A172 (cell line): Measurements from ENCODE around the gene UQCR10. TPM values are rescaled to one million over a fixed set of nuclear protein-coding genes. Genes with fewer than 3 reads are reported as not detected.
A peak's percentile ranks its signal among the peaks of the same experiment; 100 is the strongest.

Experiments
- DNase-seq: peaks from one replicate; pipeline ENCODE4 v3.0.0-alpha.2; 2015; ENCODE audit warnings: low spot score
- total RNA-seq: library from RNA; depleted of rRNA; stranded (reverse); fragments of >200 nt; shearing (Covaris generic); gene quantifications from 2 replicates; pipeline ENCODE4 v1.2.3, GENCODE V29; 2014; rRNA removed

The UQCR10 gene
- 63.4 and 63.8 TPM in 2 replicates for total RNA-seq

GRCh38 chr22:29767171-29768051 lies at the start of gene UQCR10:
TSS of gene UQCR10 (plus strand) at chr22:29767369. CDS start at chr22:29767399, 30 bp downstream.
- peak; percentile 68 for DNase-seq

DNA sequence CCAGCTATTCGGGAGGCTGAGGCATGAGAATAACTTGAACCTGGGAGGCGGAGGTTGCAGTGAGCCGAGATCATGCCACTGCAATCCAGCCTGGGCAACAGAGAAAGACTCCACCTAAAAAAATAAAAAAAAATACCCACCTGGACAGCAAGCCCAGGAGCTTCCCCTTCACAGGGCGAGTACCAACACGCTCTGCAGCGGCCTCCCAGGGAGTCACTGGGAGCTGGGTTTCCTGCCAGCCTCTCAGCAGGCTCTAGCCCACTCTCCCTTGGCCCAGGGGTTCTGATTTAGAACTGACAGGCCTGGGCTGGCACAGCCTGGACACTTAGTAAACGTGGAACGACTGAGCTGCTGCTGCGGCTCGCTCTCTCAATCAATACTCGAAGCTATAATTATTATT lies 49.4 kb upstream of the UQCR10 start:
- DNase-seq, result no peak

GRCh38 chr22:29718949-29719898 lies 47.9 kb upstream of the UQCR10 start:
- no peak for DNase-seq

GRCh38 chr22:29719899-29720645 lies 47.1 kb upstream of the UQCR10 start, which contains the start of gene CABP7:
TSS of gene CABP7 (plus strand) at chr22:29720003. CDS start at chr22:29720425, 422 bp downstream.
- DNase-seq, result no peak

GRCh38 chr22:29720811-29721323 lies 46.3 kb upstream of the UQCR10 start:
- no peak for DNase-seq

DNA sequence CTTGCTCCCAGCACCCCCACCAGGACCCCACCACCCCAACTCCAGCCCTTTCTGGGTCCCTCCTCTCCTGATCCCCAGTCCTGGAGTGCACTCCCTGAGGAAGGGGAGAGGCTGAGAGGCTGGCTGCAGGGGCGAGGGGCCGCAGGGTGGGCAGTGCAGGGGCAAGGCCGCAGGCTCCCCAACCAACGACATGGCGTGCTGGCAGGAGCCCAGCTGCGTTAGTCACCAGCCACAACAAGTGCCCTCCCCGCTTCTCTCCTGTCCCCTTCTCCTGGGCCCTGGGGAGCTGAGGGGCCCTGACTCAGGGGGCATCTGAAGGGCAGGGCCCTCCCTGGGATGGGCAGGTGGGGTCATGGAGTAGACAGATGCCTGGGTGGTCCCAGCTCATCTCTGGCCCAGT lies 45.0 kb upstream of the UQCR10 start:
- peak; percentile 44 for DNase-seq

- DNase-seq, result no peak
Observed at GRCh38 chr22:29722587-29722986, 44.6 kb upstream of the UQCR10 start.

DNA sequence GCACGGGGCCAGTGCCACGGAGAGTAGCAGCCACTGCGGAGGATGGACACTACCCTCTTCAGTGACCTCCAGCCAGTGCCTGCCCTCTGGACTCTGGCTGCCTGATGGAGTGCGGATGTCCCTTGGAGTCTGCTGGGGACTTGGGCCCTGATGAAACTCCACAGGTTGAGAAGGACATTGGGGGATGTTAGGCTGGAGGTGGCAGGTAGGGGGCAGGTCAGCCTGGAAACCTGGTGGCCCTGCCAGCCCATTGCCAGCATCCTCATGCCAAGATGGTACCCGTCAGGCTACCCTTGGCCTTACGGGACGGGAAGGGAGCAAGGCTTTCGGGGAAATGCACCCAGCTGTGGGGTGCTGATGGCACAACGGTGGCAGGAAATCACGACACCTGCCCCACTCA lies 43.4 kb upstream of the UQCR10 start:
- no peak for DNase-seq

GRCh38 chr22:29724843-29725242 lies 42.3 kb upstream of the UQCR10 start:
- DNase-seq, result no peak

GRCh38 chr22:29726106-29726505 lies 41.1 kb upstream of the UQCR10 start:
- no peak for DNase-seq

- DNase-seq, result no peak
Observed at GRCh38 chr22:29726512-29727130, 40.5 kb upstream of the UQCR10 start.

GRCh38 chr22:29727131-29727523 lies 40.0 kb upstream of the UQCR10 start:
- DNase-seq, result no peak

- no peak for DNase-seq
Observed at GRCh38 chr22:29729161-29729560, 38.0 kb upstream of the UQCR10 start.

- no peak for DNase-seq
Observed at GRCh38 chr22:29731058-29731850, 35.9 kb upstream of the UQCR10 start.

- DNase-seq, result no peak
Observed at GRCh38 chr22:29732883-29733282, 34.3 kb upstream of the UQCR10 start.

GRCh38 chr22:29733362-29734201 lies 33.6 kb upstream of the UQCR10 start:
- DNase-seq, result peak; percentile 66

DNA sequence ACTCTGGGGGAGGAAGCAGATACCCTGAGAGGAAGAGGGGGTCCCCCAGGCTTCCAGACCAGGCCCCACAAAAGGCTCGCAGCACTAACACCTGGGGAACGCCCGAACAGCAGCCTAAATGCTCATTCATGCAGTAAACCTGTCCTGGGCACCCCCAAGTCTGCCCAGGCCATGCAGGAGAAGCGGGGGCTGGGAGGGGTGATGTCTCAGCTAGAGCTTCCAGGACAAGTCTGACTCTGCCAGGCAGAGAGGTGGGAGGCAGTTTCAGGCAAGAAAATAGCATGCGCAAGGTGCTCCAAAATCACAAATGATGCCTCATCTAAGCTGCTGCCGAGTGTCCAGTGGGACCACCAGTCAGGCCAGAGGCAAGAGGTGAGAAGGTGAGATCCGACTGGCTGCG lies 32.8 kb upstream of the UQCR10 start:
- no peak for DNase-seq

GRCh38 chr22:29734838-29735237 lies 32.3 kb upstream of the UQCR10 start:
- no peak for DNase-seq

- DNase-seq, result no peak
Observed at GRCh38 chr22:29735416-29735815, 31.8 kb upstream of the UQCR10 start.
